Parathyroid adenoma (tissue), 2 donors: ENCODE measurements around the gene CSMD2.

Experiments
- H2AFZ ChIP-seq: fragments of 300-600 bp; sonication (generic); one replicate; pipeline ENCODE4 v1.7.0; 2017; ENCODE audit warnings: antibody characterized with exemption, mild to moderate bottlenecking
- H3K27ac ChIP-seq: fragments of 300-600 bp; sonication (generic); one replicate; pipeline ENCODE4 v1.7.0; 2017
- H3K27me3 ChIP-seq: fragments of 300-600 bp; sonication (generic); one replicate; pipeline ENCODE4 v1.7.0; 2017; ENCODE audit warnings: low read length; ENCODE audit not compliant: control insufficient read depth, insufficient read depth
- H3K36me3 ChIP-seq: fragments of 300-600 bp; sonication (generic); one replicate; pipeline ENCODE4 v1.7.0; 2017; ENCODE audit warnings: low read length; ENCODE audit not compliant: control insufficient read depth, insufficient read depth
- H3K4me1 ChIP-seq: fragments of 300-600 bp; sonication (generic); one replicate; pipeline ENCODE4 v1.7.0; 2017; ENCODE audit warnings: control low read depth
- H3K4me2 ChIP-seq: fragments of 300-600 bp; sonication (generic); one replicate; pipeline ENCODE4 v1.7.0; 2017; ENCODE audit warnings: low read length
- H3K4me3 ChIP-seq: fragments of 300-600 bp; sonication (generic); one replicate; pipeline ENCODE4 v1.7.0; 2017; ENCODE audit warnings: low read depth, low read length
- H3K79me2 ChIP-seq: fragments of 300-600 bp; sonication (generic); one replicate; pipeline ENCODE4 v1.7.0; 2017; ENCODE audit warnings: control low read depth
- H3K9ac ChIP-seq: fragments of 300-600 bp; sonication (generic); one replicate; pipeline ENCODE4 v1.7.0; 2017; ENCODE audit warnings: mild to moderate bottlenecking
- H3K9me3 ChIP-seq: fragments of 300-600 bp; sonication (generic); one replicate; pipeline ENCODE4 v1.7.0; 2017; ENCODE audit warnings: low read length; ENCODE audit not compliant: control insufficient read depth
- TF ChIP-seq, protein P1 (sequence below): fragments of 300-600 bp; sonication (generic); IDR thresholded peaks from one replicate; pipeline ENCODE4 v1.7.0; 2017; ENCODE audit warnings: antibody characterized with exemption, mild to moderate bottlenecking
- donor health status: primary hyperparathyroidism.

Gene CSMD2

DNA sequence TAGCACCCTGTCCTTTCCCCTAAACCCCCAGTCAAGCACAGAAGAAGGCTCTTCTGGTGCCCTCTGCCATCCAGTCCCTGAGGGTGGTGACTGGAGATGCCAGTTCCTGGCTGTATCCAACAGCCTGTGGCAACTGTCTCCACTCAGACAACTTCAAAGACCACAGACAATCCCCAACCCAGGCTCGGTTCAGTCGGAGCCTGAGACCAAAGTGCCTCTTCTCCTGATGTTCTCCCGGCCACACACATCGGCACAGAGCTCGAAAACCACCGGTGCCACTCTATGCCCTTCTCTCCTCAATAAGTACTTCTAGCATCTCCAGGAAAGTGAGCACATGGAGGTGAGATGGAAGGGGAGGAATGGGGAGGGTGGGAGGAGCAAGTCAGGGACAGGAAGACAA lies 340.7 kb downstream of the CSMD2 start:
- Histone ChIP-seq H3K27me3 (no peaks in the 10 kb centered on the region), H3K4me3 (no peak overlapping the region), H2AFZ (no peak overlapping the region), H3K4me1 (no peaks in the 10 kb centered on the region), H3K27ac (no peak overlapping the region), H3K79me2 (no peaks in the 10 kb centered on the region), H3K9ac (no peak overlapping the region), H3K4me2 (no peak overlapping the region), H3K9me3 (no peaks in the 10 kb centered on the region), H3K36me3 (no peaks in the 10 kb centered on the region)
- TF ChIP-seq, protein P1, sequence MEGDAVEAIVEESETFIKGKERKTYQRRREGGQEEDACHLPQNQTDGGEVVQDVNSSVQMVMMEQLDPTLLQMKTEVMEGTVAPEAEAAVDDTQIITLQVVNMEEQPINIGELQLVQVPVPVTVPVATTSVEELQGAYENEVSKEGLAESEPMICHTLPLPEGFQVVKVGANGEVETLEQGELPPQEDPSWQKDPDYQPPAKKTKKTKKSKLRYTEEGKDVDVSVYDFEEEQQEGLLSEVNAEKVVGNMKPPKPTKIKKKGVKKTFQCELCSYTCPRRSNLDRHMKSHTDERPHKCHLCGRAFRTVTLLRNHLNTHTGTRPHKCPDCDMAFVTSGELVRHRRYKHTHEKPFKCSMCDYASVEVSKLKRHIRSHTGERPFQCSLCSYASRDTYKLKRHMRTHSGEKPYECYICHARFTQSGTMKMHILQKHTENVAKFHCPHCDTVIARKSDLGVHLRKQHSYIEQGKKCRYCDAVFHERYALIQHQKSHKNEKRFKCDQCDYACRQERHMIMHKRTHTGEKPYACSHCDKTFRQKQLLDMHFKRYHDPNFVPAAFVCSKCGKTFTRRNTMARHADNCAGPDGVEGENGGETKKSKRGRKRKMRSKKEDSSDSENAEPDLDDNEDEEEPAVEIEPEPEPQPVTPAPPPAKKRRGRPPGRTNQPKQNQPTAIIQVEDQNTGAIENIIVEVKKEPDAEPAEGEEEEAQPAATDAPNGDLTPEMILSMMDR = no peak

DNA sequence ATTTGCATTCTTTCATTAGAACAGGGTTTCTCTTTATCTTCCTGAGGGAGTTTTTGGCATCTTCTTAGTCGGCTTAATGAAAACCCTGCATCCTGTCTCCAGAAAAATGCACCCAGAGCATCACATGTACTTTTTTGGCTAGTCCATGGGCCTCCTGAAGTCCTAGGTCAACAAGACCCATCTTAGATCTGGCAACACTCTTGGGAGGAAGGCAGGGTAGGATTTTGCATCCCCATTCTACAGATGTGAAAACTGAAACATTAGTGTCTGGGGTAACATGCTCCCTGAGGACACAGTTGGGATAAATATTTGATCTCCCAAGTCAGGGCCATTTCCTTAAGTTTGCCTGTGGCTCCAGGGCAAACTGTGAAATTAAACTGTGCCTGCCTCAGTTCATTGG lies 341.2 kb downstream of the CSMD2 start:
- H3K9ac ChIP-seq = no peak overlapping the region
- H3K9me3 ChIP-seq = no peaks in the 10 kb centered on the region
- H3K27ac ChIP-seq = no peak overlapping the region
- no peak overlapping the region for H3K4me2 ChIP-seq
- no peak overlapping the region for H3K4me3 ChIP-seq
- no peaks in the 10 kb centered on the region for H3K36me3 ChIP-seq
- TF ChIP-seq, protein P1 = no peak
- H3K4me1 ChIP-seq = no peaks in the 10 kb centered on the region
- H3K27me3 ChIP-seq = no peaks in the 10 kb centered on the region
- H2AFZ ChIP-seq = no peak overlapping the region
- no peaks in the 10 kb centered on the region for H3K79me2 ChIP-seq

DNA sequence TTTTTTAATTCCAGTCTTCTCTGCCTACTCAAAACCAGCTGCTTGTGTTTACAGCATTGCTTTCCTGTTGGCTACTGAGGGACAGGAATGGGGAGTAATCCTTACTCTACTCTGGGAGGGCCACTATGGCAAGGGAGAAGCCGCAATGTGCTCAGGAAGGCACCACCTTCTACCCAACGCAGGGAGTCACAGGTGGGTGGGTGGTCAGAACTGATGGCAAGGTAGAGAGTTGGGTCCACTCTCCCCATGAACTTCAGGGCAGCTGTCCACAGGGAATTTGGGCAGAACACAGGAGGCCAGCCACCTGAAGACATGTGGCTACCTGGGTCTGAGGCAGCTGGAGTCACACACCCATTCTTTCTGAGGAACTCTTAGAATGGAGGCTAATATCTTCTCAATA lies 341.6 kb downstream of the CSMD2 start:
- TF ChIP-seq, protein P1 = no peak
- no peak overlapping the region for H3K4me2 ChIP-seq

DNA sequence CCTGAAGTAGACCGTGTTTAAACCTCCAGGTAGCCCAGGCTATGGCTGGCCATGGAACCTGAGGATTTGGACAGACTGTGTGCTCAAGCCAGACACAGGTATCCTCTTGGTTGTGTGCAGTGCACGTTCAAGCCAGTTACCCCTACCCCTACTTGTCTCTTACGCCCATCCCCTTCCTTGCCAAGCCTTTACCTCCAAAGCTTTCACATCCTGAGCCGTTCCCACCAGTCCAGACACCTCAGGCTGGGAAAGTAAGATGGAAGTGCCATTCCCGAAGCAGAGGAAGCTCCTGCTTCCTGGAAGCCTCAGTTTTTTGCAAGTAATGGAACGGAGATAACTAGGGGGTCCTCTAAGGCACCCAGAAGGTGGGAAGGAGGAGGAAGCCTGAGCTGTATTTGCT lies 342.6 kb downstream of the CSMD2 start:
- H3K79me2 ChIP-seq = no peaks in the 10 kb centered on the region
- no peaks in the 10 kb centered on the region for H3K9me3 ChIP-seq
- H3K4me2 ChIP-seq = no peak overlapping the region
- TF ChIP-seq, protein P1 = no peak
- H3K27ac ChIP-seq = no peak overlapping the region
- no peaks in the 10 kb centered on the region for H3K27me3 ChIP-seq
- no peak overlapping the region for H2AFZ ChIP-seq
- H3K4me1 ChIP-seq = no peaks in the 10 kb centered on the region
- no peak overlapping the region for H3K4me3 ChIP-seq
- no peak overlapping the region for H3K9ac ChIP-seq
- H3K36me3 ChIP-seq = no peaks in the 10 kb centered on the region

More for the DNA sequence above, 341.6 kb downstream of the CSMD2 start:
- Histone ChIP-seq H3K36me3 (no peaks in the 10 kb centered on the region), H3K27me3 (no peaks in the 10 kb centered on the region), H3K4me1 (no peaks in the 10 kb centered on the region), H2AFZ (no peak overlapping the region), H3K9ac (no peak overlapping the region), H3K4me3 (no peak overlapping the region), H3K27ac (no peak overlapping the region), H3K9me3 (no peaks in the 10 kb centered on the region), H3K79me2 (no peaks in the 10 kb centered on the region)

DNA sequence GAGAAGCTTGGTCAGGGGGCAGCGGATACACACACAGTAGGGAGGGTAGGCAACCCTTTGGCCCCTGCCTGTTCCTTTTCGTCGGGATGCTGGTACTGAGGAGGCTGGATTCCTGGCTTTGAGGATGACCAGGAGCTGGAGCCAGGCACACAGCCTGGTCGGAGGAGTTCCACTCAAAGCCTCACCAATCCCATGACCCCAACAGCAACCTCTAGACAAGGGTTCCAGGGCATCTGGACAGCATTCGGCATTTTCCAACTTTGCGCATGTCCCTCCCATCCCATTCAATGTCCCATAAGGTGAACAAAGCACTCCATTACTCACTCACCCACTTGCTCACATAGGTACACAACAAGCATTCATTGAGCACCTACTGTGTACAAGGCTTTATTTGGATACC lies 343.7 kb downstream of the CSMD2 start:
- H3K9me3 ChIP-seq = no peaks in the 10 kb centered on the region
- no peak overlapping the region for H3K4me2 ChIP-seq
- no peak overlapping the region for H3K4me3 ChIP-seq
- TF ChIP-seq, protein P1 = no peak
- H3K9ac ChIP-seq = no peak overlapping the region
- no peak overlapping the region for H2AFZ ChIP-seq
- H3K27me3 ChIP-seq = no peaks in the 10 kb centered on the region
- H3K36me3 ChIP-seq = no peaks in the 10 kb centered on the region
- no peaks in the 10 kb centered on the region for H3K4me1 ChIP-seq
- H3K27ac ChIP-seq = no peak overlapping the region
- no peaks in the 10 kb centered on the region for H3K79me2 ChIP-seq
